HTERT RPE-1 (cell line): ENCODE data around the gene AKAP13.
"Not testable (repeated sequence)": the region's sequence is repeated elsewhere in the genome, so short reads cannot be mapped to it uniquely, and the experiment has no call there.

Experiments used
- in situ Hi-C: fragments of 300-500 bp; cut with MboI; formaldehyde crosslinking; loops from 4 replicates; pipeline ENCODE4 v1.14.3; 2020; ENCODE audit warnings: low sequenced_read_pairs

AKAP13 gene

GRCh38 chr15:85796371-85796770 lies 416.0 kb downstream of the AKAP13 start:
- in situ Hi-C loops, result not testable (repeated sequence)
